ENCODE results near the gene COX20.

DNA sequence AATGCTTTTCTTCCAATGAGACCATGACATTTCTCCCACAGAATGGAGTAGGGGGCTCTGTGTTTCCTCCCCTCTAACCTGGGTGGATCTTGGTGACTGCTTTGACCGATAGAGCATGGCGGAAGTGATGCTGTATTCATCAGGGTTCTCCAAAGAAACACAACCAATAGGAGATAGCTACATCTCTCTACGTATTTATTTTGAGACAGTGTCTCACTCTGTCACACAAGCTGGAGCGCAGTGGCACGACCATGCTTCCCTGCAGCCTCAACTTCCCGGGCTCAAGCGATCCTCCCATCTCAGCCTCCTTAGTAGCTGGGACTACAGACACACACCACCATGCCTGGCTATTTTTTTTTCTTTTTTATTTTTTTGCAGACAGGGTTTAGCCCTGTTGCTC is 58.4 kb downstream of the COX20 start:
- no peak for TF ChIP-seq POLR2A (IDR thresholded peaks at IDR 0.05; ENCODE audit: low read depth, low read length)
- no peak for TF ChIP-seq POLR2AphosphoS5 (IDR thresholded peaks at IDR 0.05; ENCODE audit: low read depth, low read length)
- no peak for TF ChIP-seq PAX5 (IDR thresholded peaks at IDR 0.05; ENCODE audit: insufficient read depth, low read length, severe bottlenecking)

All from GM12891 (cell line).